ENCODE results near the gene GOLM1.
"Not testable (repeated sequence)": the region's sequence is repeated elsewhere in the genome, so short reads cannot be mapped to it uniquely, and the experiment has no call there.

The GOLM1 gene

GRCh38 chr9:86052556-86053468 is 46.5 kb downstream of the GOLM1 start:
- intact Hi-C loops (cut with DNase I), result no loop called here
- no peak for DNase-seq

DNA sequence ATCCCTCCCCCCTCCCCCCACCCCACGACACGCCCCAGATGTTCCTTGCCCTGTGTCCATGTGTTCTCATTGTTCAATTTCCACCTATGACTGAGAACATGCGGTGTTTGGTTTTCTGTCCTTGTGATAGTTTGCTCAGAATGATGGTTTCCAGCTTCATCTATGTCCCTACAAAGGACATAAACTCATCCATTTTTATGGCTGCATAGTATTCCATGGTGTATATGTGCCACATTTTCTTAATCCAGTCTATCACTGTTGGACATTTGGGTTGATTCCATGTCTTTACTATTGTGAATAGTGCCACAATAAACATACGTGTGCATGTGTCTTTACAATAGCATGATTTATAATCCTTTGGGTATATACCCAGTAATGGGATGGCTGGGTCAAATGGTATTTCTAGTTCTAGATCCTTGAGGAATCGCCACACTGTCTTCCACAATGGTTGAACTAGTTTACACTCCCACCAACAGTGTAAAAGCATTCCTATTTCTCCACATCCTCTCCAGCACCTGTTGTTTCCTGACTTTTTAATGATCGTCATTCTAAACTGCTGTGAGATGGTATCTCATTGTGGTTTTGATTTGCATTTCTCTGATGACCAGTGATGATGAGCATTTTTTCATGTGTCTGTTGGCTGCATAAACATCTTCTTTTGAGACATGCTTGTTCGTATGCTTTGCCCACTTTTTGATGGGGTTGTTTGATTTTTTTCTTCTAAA is 51.2 kb downstream of the GOLM1 start:
- intact Hi-C loops (cut with DNase I); DNase-seq: not testable (repeated sequence)

DNA sequence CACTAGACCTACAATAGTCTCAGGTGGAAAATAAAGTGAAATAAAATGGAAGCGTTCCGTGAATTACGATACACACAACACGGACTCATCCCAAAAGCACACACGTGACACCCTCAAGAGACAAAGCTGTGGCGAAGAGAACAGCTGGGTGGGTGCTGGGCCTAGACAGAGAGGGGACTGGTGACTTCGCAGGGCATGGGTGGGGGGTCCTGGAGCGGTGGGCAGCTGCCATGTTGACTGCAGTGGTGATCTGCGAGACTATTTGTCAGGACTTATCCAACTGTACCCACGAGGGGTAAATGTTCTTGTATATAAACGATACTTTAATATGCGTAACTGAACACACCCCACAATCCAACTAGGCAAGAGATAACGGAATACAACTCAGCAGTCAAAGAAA is 52.0 kb downstream of the GOLM1 start:
- DNase-seq, result no peak
- intact Hi-C loops (cut with DNase I), result no loop called here

- intact Hi-C loops (cut with DNase I), result no loop called here
- DNase-seq, result peak in 3 of 42 donors; percentile 27 to 33 (median 31)
These were observed 52.4 kb downstream of the GOLM1 start for GRCh38 chr9:86046930-86047341.

- DNase-seq, result no peak
- intact Hi-C loops (cut with DNase I), result no loop called here
These were observed 53.2 kb downstream of the GOLM1 start for GRCh38 chr9:86046071-86046636.

DNA sequence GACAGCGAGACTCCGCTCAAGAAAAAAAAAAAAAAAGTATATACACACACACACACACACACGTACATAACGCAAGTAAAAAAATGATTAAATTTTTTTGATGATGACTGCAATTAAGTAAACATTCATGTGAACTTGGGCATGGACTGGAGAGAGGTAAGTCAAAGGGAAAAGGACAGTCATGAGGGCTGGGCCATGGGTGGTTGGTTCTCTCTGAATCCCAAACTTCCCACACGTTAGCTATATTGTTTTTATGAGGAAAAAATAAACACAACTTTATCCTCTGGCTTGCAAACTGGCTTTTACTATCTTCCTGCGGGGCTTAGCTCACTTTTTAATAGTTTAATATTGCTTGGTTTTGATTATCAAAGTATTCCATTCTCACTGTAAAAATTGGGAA is 53.7 kb downstream of the GOLM1 start:
- intact Hi-C loops (cut with DNase I), result no loop called here
- DNase-seq, result no peak

DNA sequence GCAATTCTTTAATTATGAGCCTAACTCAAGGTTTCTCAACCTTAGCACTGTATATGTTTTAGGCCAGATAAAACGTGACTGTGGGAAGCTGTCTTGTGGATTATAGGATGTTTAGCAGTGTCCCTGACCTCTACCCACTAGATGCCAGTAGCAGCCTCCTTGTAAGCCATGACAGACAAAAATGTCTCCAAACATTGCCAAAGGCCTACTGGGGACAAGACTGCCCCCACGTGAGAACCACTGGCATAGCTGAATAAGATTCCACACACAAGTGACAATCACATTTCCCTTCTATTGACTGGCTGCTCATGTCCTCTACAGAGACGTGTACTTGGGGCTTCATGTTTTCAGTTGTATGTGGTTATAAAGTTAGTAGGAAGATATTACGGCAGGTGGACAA is 55.4 kb downstream of the GOLM1 start:
- DNase-seq, result peak in 3 of 42 donors; percentile 28 to 55 (median 31)

DNA sequence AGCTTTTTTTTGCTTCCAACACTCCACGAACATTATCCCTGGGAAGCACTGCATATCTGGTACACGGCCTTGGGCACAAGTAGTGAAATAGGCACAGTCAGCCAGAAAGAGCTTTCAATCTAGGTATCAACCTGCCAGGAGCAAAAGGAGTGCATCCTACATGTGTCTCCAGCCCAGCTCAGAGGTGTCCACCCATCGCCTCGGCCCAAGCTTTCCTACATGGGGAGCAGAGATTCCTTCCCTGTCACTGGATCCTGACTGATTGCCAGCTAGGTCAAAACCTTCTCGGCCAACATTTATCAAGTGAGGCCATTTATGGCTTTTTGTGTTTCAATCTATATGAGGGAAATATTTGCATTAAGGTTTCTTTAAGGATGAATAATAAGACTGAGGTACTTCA is 55.8 kb downstream of the GOLM1 start:
- peak in 1 of 42 donors; percentile 20 for DNase-seq
- intact Hi-C loops (cut with DNase I), result no loop called here

More for the DNA sequence above, 55.4 kb downstream of the GOLM1 start:
- intact Hi-C loops (cut with DNase I), result no loop called here

DNA sequence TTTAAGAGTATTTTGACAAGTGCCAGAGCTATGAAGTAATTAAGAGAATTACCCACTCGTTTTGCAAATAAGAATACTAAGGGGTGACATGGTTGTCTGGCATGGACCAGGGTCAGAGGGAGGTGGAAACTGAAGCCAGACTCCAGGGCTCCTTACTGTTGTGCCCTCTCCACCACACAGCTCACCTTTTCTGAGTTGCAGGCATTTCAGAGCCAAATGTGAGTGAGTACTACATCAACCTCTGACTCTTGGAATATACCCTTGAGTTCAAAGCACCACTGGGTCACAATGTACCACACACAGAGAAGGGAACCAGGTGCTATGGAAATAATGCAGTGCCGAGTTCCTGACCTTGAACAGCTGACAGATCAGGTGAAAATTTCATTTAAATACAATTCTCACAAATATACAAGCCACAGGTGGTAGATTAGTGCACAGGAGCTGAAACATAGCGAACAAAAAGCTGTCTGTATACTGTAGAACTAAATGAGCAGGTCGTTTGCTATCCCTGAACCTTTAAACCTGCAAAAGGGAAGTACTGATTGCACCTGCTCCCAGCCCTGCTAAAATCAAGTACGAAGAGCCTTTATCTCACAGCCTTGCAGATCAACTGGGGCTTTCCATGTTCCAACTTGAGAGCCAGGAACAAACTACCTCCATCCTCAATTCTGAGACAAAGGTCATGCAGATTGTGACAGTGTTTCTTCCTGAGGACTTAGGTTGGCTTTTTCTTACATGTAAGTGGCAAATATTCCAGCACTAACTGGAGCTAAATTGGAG is 57.0 kb downstream of the GOLM1 start:
- intact Hi-C loops (cut with DNase I), result no loop called here
- peak in 1 of 42 donors; percentile 2 for DNase-seq

DNA sequence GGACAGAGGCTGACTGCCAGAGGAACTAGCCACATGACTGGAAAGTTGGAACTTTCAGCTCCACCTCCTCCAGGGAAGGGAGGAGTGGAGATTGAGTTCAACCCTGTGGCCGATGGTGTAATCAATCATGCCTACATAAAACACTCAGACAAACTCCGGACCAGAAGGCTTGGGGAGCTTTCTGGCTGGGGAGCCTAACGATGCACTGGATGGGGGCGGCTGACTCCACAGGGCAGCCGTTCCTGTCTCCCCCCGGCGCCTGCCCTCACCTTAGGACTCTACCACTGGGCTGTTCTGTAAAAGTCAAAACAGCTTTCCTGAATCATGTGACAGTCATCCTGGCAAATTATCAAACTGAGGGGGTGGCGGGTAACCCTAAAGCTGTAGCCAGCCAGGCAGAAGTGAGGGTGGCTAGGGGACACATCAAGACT is 58.0 kb downstream of the GOLM1 start:
- intact Hi-C loops (cut with DNase I), result no loop called here
- DNase-seq, result no peak

DNA sequence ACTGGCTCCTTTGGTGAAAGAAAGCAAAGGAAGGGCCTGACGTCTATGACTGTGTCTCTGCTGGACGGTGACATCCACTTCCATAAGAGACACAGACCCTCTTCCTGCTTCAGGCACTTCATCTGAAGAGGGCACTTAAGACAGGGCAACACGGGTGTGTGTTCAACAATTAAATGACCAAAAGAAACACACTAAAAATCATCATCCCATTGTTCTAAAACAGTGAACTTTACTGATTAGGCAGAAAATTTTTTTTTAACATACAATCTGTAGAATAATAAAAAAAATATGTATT is 58.5 kb downstream of the GOLM1 start:
- intact Hi-C loops (cut with DNase I), result no loop called here
- no peak for DNase-seq

GRCh38 chr9:86039991-86040860 is 59.1 kb downstream of the GOLM1 start:
- DNase-seq, result peak in 7 of 42 donors; percentile 14 to 54 (median 28)
- intact Hi-C loops (cut with DNase I), result no loop called here

GRCh38 chr9:86036555-86036954 is 62.8 kb downstream of the GOLM1 start:
- DNase-seq, result no peak
- intact Hi-C loops (cut with DNase I), result no loop called here

GRCh38 chr9:86035827-86036440 is 63.4 kb downstream of the GOLM1 start:
- DNase-seq, result no peak
- intact Hi-C loops (cut with DNase I), result no loop called here

- intact Hi-C loops (cut with DNase I), result no loop called here
- DNase-seq, result peak in 8 of 42 donors; percentile 15 to 54 (median 26)
These were observed 64.3 kb downstream of the GOLM1 start for GRCh38 chr9:86034863-86035734.

- no peak for DNase-seq
- intact Hi-C loops (cut with DNase I), result no loop called here
These were observed 71.6 kb downstream of the GOLM1 start for GRCh38 chr9:86027767-86028166.

- no peak for DNase-seq
- intact Hi-C loops (cut with DNase I), result no loop called here
These were observed 76.6 kb downstream of the GOLM1 start for GRCh38 chr9:86022687-86023266.
